ENCODE results near the gene CLPSL2.

DNA sequence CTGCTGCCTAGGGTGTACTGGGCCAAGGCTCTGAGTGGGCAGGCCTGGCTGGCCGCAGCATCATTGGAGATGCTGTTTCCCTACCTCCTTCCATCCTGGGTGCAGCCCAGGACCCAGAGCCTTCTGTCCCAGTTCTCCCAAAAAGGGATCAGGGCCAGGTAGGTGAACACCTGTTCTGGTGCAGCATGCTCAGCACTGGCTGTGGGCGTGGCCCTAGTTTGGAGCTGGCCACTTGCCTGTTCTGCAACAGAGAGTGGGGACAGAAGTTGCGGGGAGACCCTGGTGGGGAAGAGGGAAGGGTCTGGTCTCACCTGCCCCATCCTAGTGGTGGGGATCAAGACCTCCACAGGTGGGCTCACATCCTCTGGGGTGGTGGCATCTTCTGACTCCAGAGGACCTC, 40.9 kb upstream of the CLPSL2 start:
- no peak for TF ChIP-seq POLR2A (IDR thresholded peaks at IDR 0.05)
- TF ChIP-seq, protein P1, sequence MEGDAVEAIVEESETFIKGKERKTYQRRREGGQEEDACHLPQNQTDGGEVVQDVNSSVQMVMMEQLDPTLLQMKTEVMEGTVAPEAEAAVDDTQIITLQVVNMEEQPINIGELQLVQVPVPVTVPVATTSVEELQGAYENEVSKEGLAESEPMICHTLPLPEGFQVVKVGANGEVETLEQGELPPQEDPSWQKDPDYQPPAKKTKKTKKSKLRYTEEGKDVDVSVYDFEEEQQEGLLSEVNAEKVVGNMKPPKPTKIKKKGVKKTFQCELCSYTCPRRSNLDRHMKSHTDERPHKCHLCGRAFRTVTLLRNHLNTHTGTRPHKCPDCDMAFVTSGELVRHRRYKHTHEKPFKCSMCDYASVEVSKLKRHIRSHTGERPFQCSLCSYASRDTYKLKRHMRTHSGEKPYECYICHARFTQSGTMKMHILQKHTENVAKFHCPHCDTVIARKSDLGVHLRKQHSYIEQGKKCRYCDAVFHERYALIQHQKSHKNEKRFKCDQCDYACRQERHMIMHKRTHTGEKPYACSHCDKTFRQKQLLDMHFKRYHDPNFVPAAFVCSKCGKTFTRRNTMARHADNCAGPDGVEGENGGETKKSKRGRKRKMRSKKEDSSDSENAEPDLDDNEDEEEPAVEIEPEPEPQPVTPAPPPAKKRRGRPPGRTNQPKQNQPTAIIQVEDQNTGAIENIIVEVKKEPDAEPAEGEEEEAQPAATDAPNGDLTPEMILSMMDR (IDR thresholded peaks at IDR 0.05), result no peak

Data from tibial nerve (tissue), 3 donors.